Panc1 (cell line): ENCODE results near the gene GGN.
A peak's percentile ranks its signal among the peaks of the same experiment; 100 is the strongest.

Experiments used
- CTCF ChIP-seq: fragments of 450-650 bp; IDR thresholded peaks from 2 replicates; pipeline ENCODE4 v1.5.1; 2017; ENCODE audit warnings: mild to moderate bottlenecking
- POLR2AphosphoS5 ChIP-seq: IDR thresholded peaks from 2 replicates; pipeline ENCODE4 v1.6.1; 2012; ENCODE audit warnings: mild to moderate bottlenecking, low read depth, low read length, moderate library complexity
- TF ChIP-seq, protein P1 (sequence below), 2 experiments: IDR thresholded peaks; 2 replicates each; pipeline ENCODE4 v1.6.1; 2011 to 2012; ENCODE audit warnings: low read depth in 2 of 2, control low read depth in 1 of 2, low read length in 1 of 2, mild to moderate bottlenecking in 1 of 2, moderate library complexity in 1 of 2; ENCODE audit not compliant: insufficient read depth in 1 of 2

- TF ChIP-seq CTCF: no peak
- TF ChIP-seq POLR2AphosphoS5: peak; percentile 99
- TF ChIP-seq, protein P1, sequence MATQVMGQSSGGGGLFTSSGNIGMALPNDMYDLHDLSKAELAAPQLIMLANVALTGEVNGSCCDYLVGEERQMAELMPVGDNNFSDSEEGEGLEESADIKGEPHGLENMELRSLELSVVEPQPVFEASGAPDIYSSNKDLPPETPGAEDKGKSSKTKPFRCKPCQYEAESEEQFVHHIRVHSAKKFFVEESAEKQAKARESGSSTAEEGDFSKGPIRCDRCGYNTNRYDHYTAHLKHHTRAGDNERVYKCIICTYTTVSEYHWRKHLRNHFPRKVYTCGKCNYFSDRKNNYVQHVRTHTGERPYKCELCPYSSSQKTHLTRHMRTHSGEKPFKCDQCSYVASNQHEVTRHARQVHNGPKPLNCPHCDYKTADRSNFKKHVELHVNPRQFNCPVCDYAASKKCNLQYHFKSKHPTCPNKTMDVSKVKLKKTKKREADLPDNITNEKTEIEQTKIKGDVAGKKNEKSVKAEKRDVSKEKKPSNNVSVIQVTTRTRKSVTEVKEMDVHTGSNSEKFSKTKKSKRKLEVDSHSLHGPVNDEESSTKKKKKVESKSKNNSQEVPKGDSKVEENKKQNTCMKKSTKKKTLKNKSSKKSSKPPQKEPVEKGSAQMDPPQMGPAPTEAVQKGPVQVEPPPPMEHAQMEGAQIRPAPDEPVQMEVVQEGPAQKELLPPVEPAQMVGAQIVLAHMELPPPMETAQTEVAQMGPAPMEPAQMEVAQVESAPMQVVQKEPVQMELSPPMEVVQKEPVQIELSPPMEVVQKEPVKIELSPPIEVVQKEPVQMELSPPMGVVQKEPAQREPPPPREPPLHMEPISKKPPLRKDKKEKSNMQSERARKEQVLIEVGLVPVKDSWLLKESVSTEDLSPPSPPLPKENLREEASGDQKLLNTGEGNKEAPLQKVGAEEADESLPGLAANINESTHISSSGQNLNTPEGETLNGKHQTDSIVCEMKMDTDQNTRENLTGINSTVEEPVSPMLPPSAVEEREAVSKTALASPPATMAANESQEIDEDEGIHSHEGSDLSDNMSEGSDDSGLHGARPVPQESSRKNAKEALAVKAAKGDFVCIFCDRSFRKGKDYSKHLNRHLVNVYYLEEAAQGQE (IDR thresholded peaks at IDR 0.05; ENCODE audit: insufficient read depth in 1 of 2, low read depth in 2 of 2, low read length in 1 of 2): 0 out of 4 replicates have a peak, but pooled peaks of 1 of the 2 experiments have one; percentile 64
These were observed 13.3 kb downstream of the GGN start, which contains the start of gene PSMD8 for GRCh38 chr19:38374332-38375097.
